Endothelial cell of umbilical vein (primary cell): Measurements from ENCODE around the gene RBM20. TPM values are rescaled to one million over a fixed set of nuclear protein-coding genes. Genes with fewer than 3 reads are reported as not detected.

Experiments used
- BruUV-seq: library from RNA; stranded (reverse); fragments of 400-500 nt; replicated peaks from 2 replicates; lab custom pipeline; 2021; lab: Mats Ljungman, UMichigan
- CTCF ChIA-PET: fragments of 300-600, 350-600 bp; sonication (Branson Sonifier 250); formaldehyde crosslinking; loops from one replicate; lab custom pipeline; 2021; ENCODE audit warnings: antibody characterized with exemption, inconsistent platforms; lab: Charles Lee
- POLR2A ChIA-PET: fragments of 300-600, 350-600 bp; sonication (Branson Sonifier 250); formaldehyde crosslinking; loops from one replicate; lab custom pipeline; 2021; ENCODE audit warnings: antibody characterized with exemption, inconsistent platforms; lab: Charles Lee
- DNase-seq: peaks from one replicate; pipeline ENCODE4 v3.0.0-alpha.2; 2011; ENCODE audit warnings: low read depth, low spot score
- FAIRE-seq: peaks from 2 replicates; lab custom pipeline; 2011; peaks lifted over from hg19 to GRCh38; lab: Jason Lieb, UNC
- H2AFZ ChIP-seq: 2 replicates; pipeline ENCODE4 v1.6.0; 2012; ENCODE audit warnings: low read depth, low read length, control low read depth, inconsistent platforms
- H3K27ac ChIP-seq: 2 replicates; pipeline ENCODE4 v1.5.1; 2011; ENCODE audit warnings: low read depth, mild to moderate bottlenecking, control low read depth, low read length, moderate library complexity; ENCODE audit not compliant: insufficient read depth
- H3K27me3 ChIP-seq, 2 experiments: 2 replicates each; pipeline versions ENCODE4 v1.6.0 to v1.6.1; 2011; ENCODE audit warnings: low read length in 2 of 2, mixed read lengths in 1 of 2; ENCODE audit not compliant: control insufficient read depth in 2 of 2, insufficient read depth in 2 of 2
- H3K36me3 ChIP-seq, 2 experiments: 2 replicates in 1 of 2; 3 replicates in 1 of 2; pipeline ENCODE4 v1.5.1; 2011; ENCODE audit warnings: low read length in 2 of 2, mild to moderate bottlenecking in 1 of 2, moderate library complexity in 1 of 2; ENCODE audit not compliant: control insufficient read depth in 2 of 2, insufficient read depth in 2 of 2; ENCODE audit errors: extremely low read depth in 1 of 2
- H3K4me1 ChIP-seq: 3 replicates; pipeline ENCODE4 v1.5.1; 2011; ENCODE audit warnings: mild to moderate bottlenecking, low read length; ENCODE audit not compliant: control insufficient read depth, insufficient read depth; ENCODE audit errors: extremely low read depth
- H3K4me2 ChIP-seq: 2 replicates; pipeline ENCODE4 v1.6.1; 2011; ENCODE audit warnings: low read length, control low read depth, mixed read lengths; ENCODE audit not compliant: insufficient read depth
- H3K4me3 ChIP-seq, 3 experiments: fragments of 200-600 bp in 1 of 3; sonication (generic), shearing (Covaris generic) in 1 of 3; replicated peaks in 1 of 3; 2 replicates each; pipeline ENCODE4 v1.5.1; 2011 to 2016; ENCODE audit warnings: control low read depth in 3 of 3, low read length in 3 of 3, mild to moderate bottlenecking in 2 of 3, inconsistent platforms in 1 of 3, low read depth in 1 of 3, moderate library complexity in 1 of 3; ENCODE audit not compliant: insufficient read depth in 1 of 3
- H3K79me2 ChIP-seq: 2 replicates; pipeline ENCODE4 v1.6.0; 2012; ENCODE audit warnings: low read length, inconsistent platforms; ENCODE audit not compliant: control insufficient read depth, insufficient read depth
- H3K9ac ChIP-seq: replicated peaks from 2 replicates; pipeline ENCODE3; 2011; ENCODE audit warnings: low read length, control low read depth; ENCODE audit not compliant: insufficient read depth; ENCODE audit errors: extremely low read depth
- H3K9me1 ChIP-seq: replicated peaks from 3 replicates; pipeline ENCODE4 v1.6.0; 2011; ENCODE audit warnings: mild to moderate bottlenecking, low read length; ENCODE audit not compliant: control insufficient read depth, insufficient read depth; ENCODE audit errors: extremely low read depth
- H3K9me3 ChIP-seq: replicated peaks from 2 replicates; pipeline ENCODE4 v1.5.1; 2012; ENCODE audit warnings: low read length, inconsistent platforms; ENCODE audit not compliant: control insufficient read depth, insufficient read depth
- H4K20me1 ChIP-seq: replicated peaks from 2 replicates; pipeline ENCODE3; 2011; ENCODE audit warnings: mild to moderate bottlenecking, low read length; ENCODE audit not compliant: control insufficient read depth, insufficient read depth; ENCODE audit errors: extremely low read depth
- EZH2 ChIP-seq: IDR thresholded peaks from 2 replicates; pipeline ENCODE4 v1.6.1; 2012; ENCODE audit warnings: borderline replicate concordance, low read depth, mild to moderate bottlenecking, moderate library complexity, low read length, inconsistent platforms; ENCODE audit not compliant: severe bottlenecking
- FOS ChIP-seq: IDR thresholded peaks from 2 replicates; pipeline ENCODE4 v1.6.1; 2011; ENCODE audit warnings: mild to moderate bottlenecking, low read length, moderate library complexity, borderline replicate concordance; ENCODE audit not compliant: insufficient read depth
- GATA2 ChIP-seq: IDR thresholded peaks from 2 replicates; pipeline ENCODE4 v1.7.0; 2011; ENCODE audit warnings: low read depth, mild to moderate bottlenecking, moderate library complexity, mixed read lengths, low read length; ENCODE audit not compliant: insufficient read length, insufficient read depth
- JUN ChIP-seq: IDR thresholded peaks from 2 replicates; pipeline ENCODE4 v1.6.1; 2011; ENCODE audit warnings: borderline replicate concordance, low read depth; ENCODE audit not compliant: insufficient read length, insufficient read depth
- MYC ChIP-seq: IDR thresholded peaks from one replicate; pipeline ENCODE4 v1.6.1; 2011; ENCODE audit warnings: mild to moderate bottlenecking, low read depth, low read length
- POLR2A ChIP-seq: IDR thresholded peaks from 2 replicates; pipeline ENCODE4 v1.6.1; 2012; ENCODE audit warnings: low read depth, mild to moderate bottlenecking, control low read depth, low read length
- POLR2AphosphoS5 ChIP-seq: IDR thresholded peaks from 2 replicates; pipeline ENCODE4 v1.6.1; 2012; ENCODE audit warnings: low read depth, mild to moderate bottlenecking, control low read depth, low read length, moderate library complexity; ENCODE audit not compliant: insufficient read depth
- dilution Hi-C: fragments of 300-500 bp; cut with MboI; formaldehyde crosslinking; loops from one replicate; pipeline ENCODE4 v1.15.0; 2019; ENCODE audit warnings: low sequenced_read_pairs; ENCODE audit not compliant: extremely low pct_ligation_motif_present
- intact Hi-C: fragments of 100-400 bp; cut with micrococcal nuclease; formaldehyde crosslinking; loops from one replicate; pipeline ENCODE4 v1.10.0; 2022
- polyA plus RNA-seq, 4 experiments: library from polyadenylated mRNA; depleted of rRNA in 3 of 4; stranded (reverse) in 3 of 4; unstranded in 1 of 4; fragments of >200 nt; gene quantifications; 2 replicates each; pipeline versions ENCODE4 v1.2.1 to v1.2.3, GENCODE V29; 2011 to 2012; ENCODE audit warnings: missing spikeins in 1 of 4
- total RNA-seq: library from RNA; stranded (reverse); gene quantifications from 2 replicates; pipeline ENCODE4 v1.2.3, GENCODE V29; 2021
- TF ChIP-seq, protein P1 (sequence below), 2 donors: IDR thresholded peaks; 1 replicate in 1 of 2; 2 replicates in 1 of 2; pipeline ENCODE4 v1.5.1; 2011; ENCODE audit warnings: low read length in 2 of 2, mild to moderate bottlenecking in 2 of 2, moderate library complexity in 2 of 2, control low read depth in 1 of 2, inconsistent platforms in 1 of 2, low read depth in 1 of 2; ENCODE audit not compliant: insufficient read depth in 1 of 2; ENCODE audit errors: extremely low read depth in 1 of 2
- TF ChIP-seq, protein P2 (sequence below): IDR thresholded peaks from 2 replicates; pipeline ENCODE4 v1.6.1; 2011; ENCODE audit not compliant: insufficient read depth, insufficient read length

RBM20 gene
- total and polyA plus RNA-seq, 2 donors (not counting 3 experiments of a cell fraction or from before 2014, with no cell fraction given), result 0.04 TPM; not detected in 1

DNA sequence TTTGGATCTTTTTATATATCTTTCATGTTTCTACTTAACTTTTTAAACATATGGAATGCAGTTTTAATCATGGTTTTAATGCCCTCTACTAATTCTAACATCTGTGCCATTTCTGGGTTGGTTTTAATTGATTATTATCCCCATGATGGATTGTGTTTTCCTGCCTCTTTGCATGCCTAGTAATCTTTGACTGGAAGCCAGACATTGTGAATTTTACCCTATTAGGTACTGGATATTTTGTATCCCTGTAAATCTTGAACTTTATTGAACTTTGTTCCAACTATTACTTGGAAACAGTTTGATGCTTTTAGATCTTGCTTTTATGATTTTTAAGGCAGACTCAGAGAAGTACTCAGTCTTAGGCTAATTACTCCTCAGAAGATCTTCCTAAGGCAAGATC, 16.0 kb upstream of the RBM20 start:
- H3K79me2 ChIP-seq, result no peaks in the 10 kb centered on the region
- dilution Hi-C loops, result no loop called here

More for the DNA sequence above, 16.0 kb upstream of the RBM20 start:
- no peaks in the 10 kb centered on the region for H3K9me3 ChIP-seq
- H3K36me3 ChIP-seq, result no peaks in the 10 kb centered on the region
- ChIA-PET POLR2A (no interaction called here), CTCF (no interaction called here)
- no peak overlapping the region for H3K9ac ChIP-seq
- no peak for DNase-seq
- intact Hi-C loops, result no loop called here
- no peaks in the 10 kb centered on the region for H3K4me1 ChIP-seq
- H3K27ac ChIP-seq, result no peak overlapping the region
- no peak for TF ChIP-seq POLR2AphosphoS5
- TF ChIP-seq FOS, result no peak
- no peak for TF ChIP-seq EZH2
- TF ChIP-seq, protein P1, sequence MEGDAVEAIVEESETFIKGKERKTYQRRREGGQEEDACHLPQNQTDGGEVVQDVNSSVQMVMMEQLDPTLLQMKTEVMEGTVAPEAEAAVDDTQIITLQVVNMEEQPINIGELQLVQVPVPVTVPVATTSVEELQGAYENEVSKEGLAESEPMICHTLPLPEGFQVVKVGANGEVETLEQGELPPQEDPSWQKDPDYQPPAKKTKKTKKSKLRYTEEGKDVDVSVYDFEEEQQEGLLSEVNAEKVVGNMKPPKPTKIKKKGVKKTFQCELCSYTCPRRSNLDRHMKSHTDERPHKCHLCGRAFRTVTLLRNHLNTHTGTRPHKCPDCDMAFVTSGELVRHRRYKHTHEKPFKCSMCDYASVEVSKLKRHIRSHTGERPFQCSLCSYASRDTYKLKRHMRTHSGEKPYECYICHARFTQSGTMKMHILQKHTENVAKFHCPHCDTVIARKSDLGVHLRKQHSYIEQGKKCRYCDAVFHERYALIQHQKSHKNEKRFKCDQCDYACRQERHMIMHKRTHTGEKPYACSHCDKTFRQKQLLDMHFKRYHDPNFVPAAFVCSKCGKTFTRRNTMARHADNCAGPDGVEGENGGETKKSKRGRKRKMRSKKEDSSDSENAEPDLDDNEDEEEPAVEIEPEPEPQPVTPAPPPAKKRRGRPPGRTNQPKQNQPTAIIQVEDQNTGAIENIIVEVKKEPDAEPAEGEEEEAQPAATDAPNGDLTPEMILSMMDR (IDR thresholded peaks at IDR 0.05; ENCODE audit: extremely low read depth in 1 of 2, insufficient read depth in 1 of 2, low read depth in 1 of 2, low read length in 2 of 2), result no peak
- TF ChIP-seq GATA2, result no peak
- TF ChIP-seq JUN, result no peak
- TF ChIP-seq, protein P2, sequence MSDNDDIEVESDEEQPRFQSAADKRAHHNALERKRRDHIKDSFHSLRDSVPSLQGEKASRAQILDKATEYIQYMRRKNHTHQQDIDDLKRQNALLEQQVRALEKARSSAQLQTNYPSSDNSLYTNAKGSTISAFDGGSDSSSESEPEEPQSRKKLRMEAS, result no peak
- no peak for TF ChIP-seq POLR2A
- TF ChIP-seq MYC, result no peak
- FAIRE-seq, result no peak
- BruUV-seq, result no TSS peak
- H3K4me3 ChIP-seq, result no peak overlapping the region
- H3K9me1 ChIP-seq, result no peaks in the 10 kb centered on the region
- no peaks in the 10 kb centered on the region for H4K20me1 ChIP-seq
- no peak overlapping the region for H3K4me2 ChIP-seq
- peaks cover 12 to 18% of the 10 kb centered on the region in 2 experiments for H3K27me3 ChIP-seq
- no peak overlapping the region for H2AFZ ChIP-seq
